GM12878 (cell line): Measurements from ENCODE around the gene IL19. TPM values are rescaled to one million over a fixed set of nuclear protein-coding genes. Genes with fewer than 3 reads are reported as not detected.

ENCODE experiments used
- ATAC-seq: fragments of 200-7000 bp; cut with Tn5 transposase; 3 replicates; pipeline ENCODE4 v1.9.1; 2020; ENCODE audit warnings: mild to moderate bottlenecking, moderate library complexity
- BruUV-seq: library from RNA; stranded (reverse); fragments of 400-500 nt; replicated peaks from 2 replicates; lab custom pipeline; 2021; lab: Mats Ljungman, UMichigan
- CTCF ChIA-PET: fragments of 300-600 bp; sonication (Branson Sonifier 250); formaldehyde crosslinking; extraction: SDS; loops from one replicate; lab custom pipeline; 2021; ENCODE audit warnings: inconsistent platforms; lab: Yijun Ruan, JAX
- POLR2A ChIA-PET: fragments of 350-600 bp; formaldehyde crosslinking; extraction: SDS; loops from one replicate; lab custom pipeline; 2021; ENCODE audit warnings: inconsistent platforms; lab: Charles Lee
- RAD21 ChIA-PET: fragments of 300-600 bp; sonication (Branson Sonifier 250); formaldehyde crosslinking; loops from one replicate; lab custom pipeline; 2023; ENCODE audit warnings: antibody characterized with exemption; ENCODE audit not compliant: unreplicated experiment; lab: Charles Lee
- SMC1A ChIA-PET: fragments of 300-600 bp; sonication (Branson Sonifier 250); formaldehyde crosslinking; loops from one replicate; lab custom pipeline; 2023; ENCODE audit not compliant: unreplicated experiment, uncharacterized antibody; lab: Charles Lee
- DNase-seq: peaks from one replicate; pipeline ENCODE4 v3.0.0-alpha.2; 2011; ENCODE audit warnings: low read depth, low spot score
- FAIRE-seq: peaks from 3 replicates; lab custom pipeline; 2011; peaks lifted over from hg19 to GRCh38; lab: Jason Lieb, UNC
- H2AFZ ChIP-seq: 2 replicates; pipeline ENCODE4 v1.6.0; 2011; ENCODE audit warnings: low read depth, low read length, control low read depth; ENCODE audit not compliant: control insufficient read depth
- H3K27ac ChIP-seq: 2 replicates; pipeline ENCODE4 v1.5.1; 2011; ENCODE audit warnings: control low read depth; ENCODE audit not compliant: control insufficient read depth, insufficient read depth
- H3K27me3 ChIP-seq, 2 experiments: replicated peaks in 1 of 2; 2 replicates each; pipeline versions ENCODE4 v1.6.0 to v1.6.1; 2011; ENCODE audit warnings: low read length in 1 of 2; ENCODE audit not compliant: control insufficient read depth in 2 of 2, insufficient read depth in 2 of 2
- H3K36me3 ChIP-seq, 2 experiments: 2 replicates each; pipeline ENCODE4 v1.5.1; 2011; ENCODE audit warnings: low read length in 1 of 2; ENCODE audit not compliant: control insufficient read depth in 2 of 2, insufficient read depth in 2 of 2
- H3K4me1 ChIP-seq: 2 replicates; pipeline ENCODE4 v1.6.1; 2011; ENCODE audit warnings: mild to moderate bottlenecking, low read length, moderate library complexity, mixed read lengths; ENCODE audit not compliant: control insufficient read depth, insufficient read depth
- H3K4me2 ChIP-seq: 2 replicates; pipeline ENCODE4 v1.6.0; 2011; ENCODE audit warnings: control low read depth; ENCODE audit not compliant: control insufficient read depth, insufficient read depth
- H3K4me3 ChIP-seq: fragments of 200-600 bp; sonication (generic); 2 replicates; pipeline ENCODE4 v1.5.1; 2016
- H3K79me2 ChIP-seq: 2 replicates; pipeline ENCODE4 v1.6.0; 2011; ENCODE audit warnings: low read length; ENCODE audit not compliant: control insufficient read depth, insufficient read depth
- H3K9ac ChIP-seq: 2 replicates; pipeline ENCODE4 v1.8.0; 2011; ENCODE audit warnings: low read length, control low read depth, mixed read lengths; ENCODE audit not compliant: control insufficient read depth, insufficient read depth
- H3K9me3 ChIP-seq: replicated peaks from 3 replicates; pipeline ENCODE4 v1.5.1; 2011; ENCODE audit warnings: mild to moderate bottlenecking, low read length; ENCODE audit not compliant: control insufficient read depth, insufficient read depth
- H4K20me1 ChIP-seq: 2 replicates; pipeline ENCODE4 v1.6.0; 2011; ENCODE audit not compliant: control insufficient read depth, insufficient read depth
- BMI1 ChIP-seq: fragments of 450-650 bp; IDR thresholded peaks from 2 replicates; pipeline ENCODE4 v1.6.1; 2016; ENCODE audit warnings: mild to moderate bottlenecking, moderate library complexity, borderline replicate concordance
- IRF4 ChIP-seq: IDR thresholded peaks from 2 replicates; pipeline ENCODE4 v1.6.1; 2011; ENCODE audit warnings: low read depth, low read length
- POU2F2 ChIP-seq: IDR thresholded peaks from 3 replicates; pipeline ENCODE4 v1.6.1; 2011; ENCODE audit warnings: low read depth, mild to moderate bottlenecking, low read length, borderline replicate concordance
- RAD21 ChIP-seq: IDR thresholded peaks from 2 replicates; pipeline ENCODE4 v1.6.1; 2011; ENCODE audit warnings: mild to moderate bottlenecking, low read depth, low read length, moderate library complexity; ENCODE audit not compliant: insufficient read depth
- RELA ChIP-seq: fragments of 450-650 bp; IDR thresholded peaks from 2 replicates; pipeline ENCODE4 v1.8.0; 2014; ENCODE audit warnings: borderline replicate concordance; ENCODE audit not compliant: partially characterized antibody
- RFX5 ChIP-seq: IDR thresholded peaks from 2 replicates; pipeline ENCODE4 v1.6.1; 2011; ENCODE audit warnings: low read depth, low read length, improper control_type of control experiment
- SIN3A ChIP-seq: IDR thresholded peaks from 2 replicates; pipeline ENCODE4 v1.6.1; 2012; ENCODE audit warnings: low read depth, low read length, improper control_type of control experiment
- SMAD5 ChIP-seq: IDR thresholded peaks from 2 replicates; pipeline ENCODE4 v1.6.1; 2016; ENCODE audit warnings: antibody characterized with exemption, low read depth
- SREBF2 ChIP-seq: IDR thresholded peaks from 2 replicates; pipeline ENCODE4 v1.6.1; 2012; ENCODE audit warnings: mild to moderate bottlenecking, low read length
- SRF ChIP-seq, 2 experiments: IDR thresholded peaks; 2 replicates each; pipeline ENCODE4 v1.6.1; 2011; ENCODE audit warnings: low read depth in 2 of 2, low read length in 2 of 2, mild to moderate bottlenecking in 1 of 2, moderate library complexity in 1 of 2
- USF1 ChIP-seq: IDR thresholded peaks from 2 replicates; pipeline ENCODE4 v1.6.1; 2011; ENCODE audit warnings: borderline replicate concordance, low read depth, mild to moderate bottlenecking, moderate library complexity, mixed read lengths, low read length; ENCODE audit not compliant: insufficient read depth; ENCODE audit errors: extremely low read length
- WGBS: methylation state at CpG from one replicate; pipeline ENCODE4 v1.1.6; 2016; ENCODE audit warnings: low lambda C conversion rate; ENCODE audit not compliant: insufficient replicate concordance, insufficient coverage; ENCODE audit errors: missing lambda C conversion rate; 5-methylcytosine and 5-hydroxymethylcytosine counted together
- in situ Hi-C: fragments of 300-500 bp; cut with MboI; formaldehyde crosslinking; loops from 9 replicates; pipeline ENCODE4 v1.14.3; 2018; ENCODE audit warnings: mixed read lengths
- intact Hi-C: fragments of 100-400 bp; cut with micrococcal nuclease; formaldehyde crosslinking; loops from one replicate; pipeline ENCODE4 v1.14.2; 2022; ENCODE audit not compliant: unreplicated experiment
- polyA plus RNA-seq, 11 experiments: library from polyadenylated mRNA; depleted of rRNA in 4 of 11; unstranded in 6 of 11; stranded (reverse) in 5 of 11; fragments of >200 nt; fragmentation: Nextera tagmentation in 4 of 11; fragmentation: Illumina TruSeq in 1 of 11; extraction: Ambion mirVana in 4 of 11; extraction: Trizol in 1 of 11; gene quantifications; 1 replicate in 1 of 11; 2 replicates in 10 of 11; pipeline versions ENCODE4 v1.2.1 to v1.2.3, GENCODE V29; 2011 to 2016; ENCODE audit warnings: inconsistent platforms in 2 of 11, missing spikeins in 2 of 11, low read depth in 1 of 11
- total RNA-seq, 4 experiments: library from RNA; depleted of rRNA in 3 of 4; stranded (reverse); fragments of >200 nt in 3 of 4; fragmentation: Illumina TruSeq in 1 of 4; extraction: Trizol in 1 of 4; gene quantifications; 2 replicates each; pipeline versions ENCODE4 v1.2.1 to v1.2.3, GENCODE V29; 2013 to 2021
- TF ChIP-seq, protein P1 (sequence below): IDR thresholded peaks from 2 replicates; pipeline ENCODE4 v1.6.1; 2012; ENCODE audit warnings: mild to moderate bottlenecking, low read depth, low read length
- TF ChIP-seq, protein P2 (sequence below): fragments of 450-650 bp; IDR thresholded peaks from 2 replicates; pipeline ENCODE4 v1.6.1; 2016; ENCODE audit warnings: mild to moderate bottlenecking

The IL19 gene
- total and polyA plus RNA-seq, 10 of the 15 experiments (the other 5 are each of a cell fraction or from before 2014, with no cell fraction given) = 0.10 to 0.73 (median 0.28) TPM; not detected in 6

DNA sequence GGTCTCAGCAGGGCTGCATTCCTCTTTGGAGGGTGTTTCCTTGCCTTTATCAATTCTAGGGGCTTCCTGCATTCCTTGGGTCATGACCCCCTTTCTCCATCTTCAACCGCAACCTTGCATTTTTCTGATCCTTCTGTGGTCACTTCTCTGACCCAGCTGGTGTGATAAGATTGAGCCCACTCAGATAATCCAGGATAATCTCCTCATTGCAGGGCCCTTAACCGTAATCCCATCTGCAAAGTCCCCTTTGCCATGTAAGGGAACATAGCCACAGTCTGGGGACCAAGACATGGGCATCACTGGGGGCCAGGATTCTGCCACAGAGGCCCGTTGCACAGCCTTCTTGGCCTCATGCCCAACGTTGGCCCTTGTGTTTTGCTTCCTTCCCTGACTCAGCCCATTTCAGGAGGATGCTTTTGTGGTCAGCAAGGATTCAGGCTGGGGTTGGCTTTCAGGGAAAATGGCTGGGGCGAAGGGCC lies 35.0 kb upstream of the IL19 start:
- Histone ChIP-seq H3K36me3 (peaks cover 26 to 37% of the 10 kb centered on the region in 2 experiments), H3K4me2 (no peak overlapping the region), H4K20me1 (peaks cover 3% of the 10 kb centered on the region), H3K27ac (no peak overlapping the region), H3K4me3 (no peak overlapping the region), H3K9ac (no peak overlapping the region), H3K79me2 (no peaks in the 10 kb centered on the region), H3K27me3 (no peaks in the 10 kb centered on the region), H3K4me1 (peaks cover 36% of the 10 kb centered on the region), H3K9me3 (no peaks in the 10 kb centered on the region), H2AFZ (no peak overlapping the region)
- FAIRE-seq (no peak), ATAC-seq (no peak), DNase-seq (no peak)
- intact Hi-C loops (loop anchor here (2.0 to 5.0 kb wide), 3 partner anchors 177 to 677 kb away; no protein-coding TSS in a partner anchor), in situ Hi-C loops (loop anchor here (5.0 kb wide), 2 partner anchors 37 to 67 kb away; partner anchors contain the start of genes IL10 and IL19)
- no TSS peak for BruUV-seq
- CTCF ChIA-PET = interaction anchor here (0.9 to 20.3 kb wide), 37 partner anchors 10 to 341 kb away, joined by 3 to 805 read pairs (median 5); partner anchors contain the start of genes DYRK3, FCMR, IL10 and IL19
- RAD21 ChIA-PET = interaction anchor here (0.6 to 9.3 kb wide), 30 partner anchors 10 to 335 kb away, joined by 3 to 297 read pairs (median 6); partner anchors contain the start of genes DYRK3, IL10, IL19 and IL20
- SMC1A ChIA-PET = interaction anchor here (0.6 to 6.4 kb wide), 37 partner anchors 8 to 247 kb away, joined by 3 to 417 read pairs (median 6); partner anchors contain the start of genes IL10 and IL19
- POLR2A ChIA-PET = interaction anchor here (1.1 to 3.5 kb wide), 6 partner anchors 9 to 177 kb away, joined by 3 to 24 read pairs (median 5); partner anchors contain the start of gene IL19
- WGBS = 65% methylated on average over 5 of the region's 5 CpGs
- TF ChIP-seq BMI1 (no peak), POU2F2 (no peak), RAD21 (no peak), SMAD5 (no peak), IRF4 (no peak), SIN3A (no peak), USF1 (no peak), RELA (no peak), SRF (IDR thresholded peaks at IDR 0.05; ENCODE audit: low read depth in 2 of 2, low read length in 2 of 2) (no peak), RFX5 (no peak), SREBF2 (no peak)
- TF ChIP-seq, protein P1, sequence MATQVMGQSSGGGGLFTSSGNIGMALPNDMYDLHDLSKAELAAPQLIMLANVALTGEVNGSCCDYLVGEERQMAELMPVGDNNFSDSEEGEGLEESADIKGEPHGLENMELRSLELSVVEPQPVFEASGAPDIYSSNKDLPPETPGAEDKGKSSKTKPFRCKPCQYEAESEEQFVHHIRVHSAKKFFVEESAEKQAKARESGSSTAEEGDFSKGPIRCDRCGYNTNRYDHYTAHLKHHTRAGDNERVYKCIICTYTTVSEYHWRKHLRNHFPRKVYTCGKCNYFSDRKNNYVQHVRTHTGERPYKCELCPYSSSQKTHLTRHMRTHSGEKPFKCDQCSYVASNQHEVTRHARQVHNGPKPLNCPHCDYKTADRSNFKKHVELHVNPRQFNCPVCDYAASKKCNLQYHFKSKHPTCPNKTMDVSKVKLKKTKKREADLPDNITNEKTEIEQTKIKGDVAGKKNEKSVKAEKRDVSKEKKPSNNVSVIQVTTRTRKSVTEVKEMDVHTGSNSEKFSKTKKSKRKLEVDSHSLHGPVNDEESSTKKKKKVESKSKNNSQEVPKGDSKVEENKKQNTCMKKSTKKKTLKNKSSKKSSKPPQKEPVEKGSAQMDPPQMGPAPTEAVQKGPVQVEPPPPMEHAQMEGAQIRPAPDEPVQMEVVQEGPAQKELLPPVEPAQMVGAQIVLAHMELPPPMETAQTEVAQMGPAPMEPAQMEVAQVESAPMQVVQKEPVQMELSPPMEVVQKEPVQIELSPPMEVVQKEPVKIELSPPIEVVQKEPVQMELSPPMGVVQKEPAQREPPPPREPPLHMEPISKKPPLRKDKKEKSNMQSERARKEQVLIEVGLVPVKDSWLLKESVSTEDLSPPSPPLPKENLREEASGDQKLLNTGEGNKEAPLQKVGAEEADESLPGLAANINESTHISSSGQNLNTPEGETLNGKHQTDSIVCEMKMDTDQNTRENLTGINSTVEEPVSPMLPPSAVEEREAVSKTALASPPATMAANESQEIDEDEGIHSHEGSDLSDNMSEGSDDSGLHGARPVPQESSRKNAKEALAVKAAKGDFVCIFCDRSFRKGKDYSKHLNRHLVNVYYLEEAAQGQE = no peak
- TF ChIP-seq, protein P2, sequence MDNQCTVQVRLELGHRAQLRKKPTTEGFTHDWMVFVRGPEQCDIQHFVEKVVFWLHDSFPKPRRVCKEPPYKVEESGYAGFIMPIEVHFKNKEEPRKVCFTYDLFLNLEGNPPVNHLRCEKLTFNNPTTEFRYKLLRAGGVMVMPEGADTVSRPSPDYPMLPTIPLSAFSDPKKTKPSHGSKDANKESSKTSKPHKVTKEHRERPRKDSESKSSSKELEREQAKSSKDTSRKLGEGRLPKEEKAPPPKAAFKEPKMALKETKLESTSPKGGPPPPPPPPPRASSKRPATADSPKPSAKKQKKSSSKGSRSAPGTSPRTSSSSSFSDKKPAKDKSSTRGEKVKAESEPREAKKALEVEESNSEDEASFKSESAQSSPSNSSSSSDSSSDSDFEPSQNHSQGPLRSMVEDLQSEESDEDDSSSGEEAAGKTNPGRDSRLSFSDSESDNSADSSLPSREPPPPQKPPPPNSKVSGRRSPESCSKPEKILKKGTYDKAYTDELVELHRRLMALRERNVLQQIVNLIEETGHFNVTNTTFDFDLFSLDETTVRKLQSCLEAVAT = no peak
